Measurements from ENCODE around the gene DUSP5. TPM values are rescaled to one million over a fixed set of nuclear protein-coding genes. Genes with fewer than 3 reads are reported as not detected.

Gene DUSP5
- total RNA-seq, 1 donor from 2014 or later = 76.0 TPM

DNA sequence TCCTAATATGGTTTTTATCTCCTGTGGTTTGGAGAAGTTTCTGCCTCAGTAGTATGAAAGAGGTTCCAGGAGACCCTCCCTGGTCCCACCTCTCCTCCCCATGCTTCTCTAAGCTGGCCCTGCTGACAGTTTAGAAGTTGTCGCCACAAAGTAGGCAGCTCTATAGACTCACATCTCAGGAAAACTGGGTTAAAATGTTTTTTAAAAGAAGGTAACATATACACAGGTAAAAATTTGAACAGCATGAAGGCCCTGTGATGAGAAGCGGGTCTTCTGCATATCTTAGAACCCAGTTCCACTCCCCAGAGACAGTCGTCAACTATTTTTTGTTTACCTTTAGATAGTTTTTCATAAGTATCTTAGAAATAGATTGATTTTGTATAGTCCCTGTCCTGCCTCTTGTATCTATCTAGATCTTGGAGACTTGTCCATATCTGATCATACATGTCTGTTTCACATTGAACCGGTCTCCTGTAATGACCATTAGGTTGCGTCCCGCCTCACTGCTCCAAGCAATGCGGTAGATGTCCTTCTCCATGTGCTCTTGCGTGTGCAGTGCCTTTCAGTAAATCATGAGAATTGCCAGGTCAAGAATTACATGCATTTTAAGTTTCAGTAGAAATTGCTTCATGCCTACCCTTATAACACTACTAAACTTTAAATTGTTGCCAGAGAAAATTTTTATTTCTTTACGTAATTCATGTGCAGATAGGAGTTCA is 2.2 kb downstream of the DUSP5 start:
- Mint-ChIP-seq H3K27me3 (no peaks in the 10 kb centered on the region), H3K9me3 (no peaks in the 10 kb centered on the region), H3K4me1 (peaks cover 68% of the 10 kb centered on the region), H3K4me3 (peak overlapping the region; percentile 99), H3K27ac (peak overlapping the region; percentile 92), H3K36me3 (ENCODE audit: low read depth) (peaks cover 69% of the 10 kb centered on the region)
- DNase-seq = no peak
- intact Hi-C loops (cut with micrococcal nuclease) = loop anchor here (1.0 to 10.0 kb wide), 8 partner anchors 38 to 365 kb away; no protein-coding TSS in a partner anchor

DNA sequence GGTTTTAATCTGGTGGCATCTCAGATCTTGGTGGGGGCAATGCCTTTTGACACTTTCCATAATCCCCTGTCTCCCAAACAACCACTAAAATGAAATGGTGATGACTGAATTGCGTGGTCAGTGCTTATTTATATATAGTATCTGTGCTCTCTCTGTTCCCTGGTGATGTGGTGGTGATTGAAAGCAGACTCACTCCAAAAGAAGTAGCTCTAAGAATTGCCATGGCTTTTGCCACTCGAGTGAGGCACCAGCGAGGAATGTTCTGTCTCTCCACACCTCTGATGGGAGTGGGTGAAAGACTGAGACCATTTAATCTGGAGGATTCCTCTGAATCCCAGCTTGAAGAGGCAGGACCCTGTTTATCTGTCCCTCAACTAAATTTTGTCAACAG is 2.8 kb downstream of the DUSP5 start:
- intact Hi-C loops (cut with micrococcal nuclease) = loop anchor here (1.0 to 10.0 kb wide), 2 partner anchors 47 to 364 kb away; no protein-coding TSS in a partner anchor
- Mint-ChIP-seq H3K27ac (peak overlapping the region; percentile 92), H3K4me1 (peaks cover 72% of the 10 kb centered on the region), H3K36me3 (ENCODE audit: low read depth) (peaks cover 74% of the 10 kb centered on the region), H3K9me3 (no peaks in the 10 kb centered on the region), H3K4me3 (peak overlapping the region; percentile 99), H3K27me3 (no peaks in the 10 kb centered on the region)
- DNase-seq = peak; percentile 69

- no peaks in the 10 kb centered on the region for H3K27me3 Mint-ChIP-seq
- peaks cover 76% of the 10 kb centered on the region for H3K36me3 Mint-ChIP-seq (ENCODE audit: low read depth)
- DNase-seq = peak; percentile 92
- peaks cover 72% of the 10 kb centered on the region for H3K4me1 Mint-ChIP-seq
- no peaks in the 10 kb centered on the region for H3K9me3 Mint-ChIP-seq
- peak overlapping the region; percentile 92 for H3K27ac Mint-ChIP-seq
- peak overlapping the region; percentile 99 for H3K4me3 Mint-ChIP-seq
- intact Hi-C loops (cut with micrococcal nuclease) = loop anchor here (10.0 kb wide), 1 partner anchor 363 kb away; no protein-coding TSS in a partner anchor
Observed at GRCh38 chr10:110501142-110501937, 3.6 kb downstream of the DUSP5 start.

DNA sequence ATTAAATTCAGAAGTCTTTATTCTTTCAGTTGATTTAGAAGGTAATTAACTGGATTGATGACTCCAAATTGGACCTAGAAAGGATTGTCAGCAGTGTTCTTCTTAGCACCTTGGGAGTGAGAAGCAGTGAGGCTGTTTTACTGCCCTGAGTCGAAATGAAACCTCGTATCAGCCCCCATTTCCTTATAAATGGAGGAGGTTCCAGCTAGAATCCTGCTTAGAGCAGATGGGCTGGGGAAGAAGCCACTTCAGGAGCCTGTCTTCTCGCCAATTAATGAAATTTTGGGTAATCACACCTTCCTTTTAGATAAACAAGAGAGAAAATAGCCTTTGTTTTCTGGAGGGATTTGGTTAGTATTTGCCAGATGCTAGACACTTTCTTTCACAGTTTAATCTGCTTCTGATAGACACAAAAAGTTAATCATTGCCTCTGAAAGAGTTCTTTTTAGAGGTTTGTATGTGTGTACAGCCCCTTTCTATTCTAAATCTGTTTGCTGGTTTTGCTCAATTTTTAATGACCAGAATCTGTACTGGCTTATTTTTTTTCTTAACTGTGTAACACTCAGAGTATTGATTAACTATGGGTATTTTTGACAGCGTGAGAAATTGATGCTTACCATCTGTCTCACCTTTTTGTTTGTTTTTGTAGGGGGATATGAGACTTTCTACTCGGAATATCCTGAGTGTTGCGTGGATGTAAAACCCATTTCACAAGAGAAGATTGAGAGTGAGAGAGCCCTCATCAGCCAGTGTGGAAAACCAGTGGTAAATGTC is 4.6 kb downstream of the DUSP5 start:
- peak; percentile 70 for DNase-seq
- Mint-ChIP-seq H3K27me3 (no peaks in the 10 kb centered on the region), H3K9me3 (no peaks in the 10 kb centered on the region), H3K4me3 (peak overlapping the region; percentile 99), H3K4me1 (peaks cover 75% of the 10 kb centered on the region), H3K27ac (peak overlapping the region; percentile 92), H3K36me3 (ENCODE audit: low read depth) (peaks cover 85% of the 10 kb centered on the region)
- intact Hi-C loops (cut with micrococcal nuclease) = loop anchor here (2.0 to 10.0 kb wide), 2 partner anchors 363 to 417 kb away; partner anchors contain the start of genes BBIP1 and SHOC2

DNA sequence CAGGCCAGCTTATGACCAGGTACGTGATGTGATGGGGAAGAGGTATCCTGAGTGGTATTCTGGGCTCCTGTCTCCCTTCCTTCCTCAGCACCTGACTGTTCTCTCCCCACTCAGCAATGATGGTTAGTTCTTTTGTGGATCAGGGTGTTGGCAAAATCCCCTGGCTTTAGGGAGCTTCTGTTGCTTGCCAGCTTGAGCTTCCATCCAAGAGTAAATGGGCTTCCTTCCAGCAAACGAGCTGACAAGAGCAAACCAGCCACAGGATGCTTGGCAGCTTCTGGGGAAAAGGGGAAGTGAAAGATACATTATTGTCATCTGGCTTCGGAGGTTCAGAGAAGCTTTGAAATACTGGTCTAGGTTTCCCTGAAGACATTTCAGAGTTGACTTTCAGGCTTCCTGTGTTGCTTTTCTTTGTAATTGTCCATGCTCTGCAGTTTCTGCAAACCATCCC is 5.2 kb downstream of the DUSP5 start:
- Mint-ChIP-seq H3K4me3 (peak overlapping the region; percentile 99), H3K36me3 (ENCODE audit: low read depth) (peaks cover 91% of the 10 kb centered on the region), H3K27me3 (no peaks in the 10 kb centered on the region), H3K27ac (peak overlapping the region; percentile 92), H3K9me3 (no peaks in the 10 kb centered on the region), H3K4me1 (peaks cover 78% of the 10 kb centered on the region)
- peak; percentile 84 for DNase-seq
- intact Hi-C loops (cut with micrococcal nuclease) = loop anchor here (2.0 to 10.0 kb wide), 2 partner anchors 362 to 416 kb away; partner anchors contain the start of genes BBIP1 and SHOC2

GRCh38 chr10:110503528-110504110 is 5.9 kb downstream of the DUSP5 start:
- H3K9me3 Mint-ChIP-seq = no peaks in the 10 kb centered on the region
- intact Hi-C loops (cut with micrococcal nuclease) = loop anchor here (1.0 to 10.0 kb wide), 9 partner anchors 9 to 415 kb away; partner anchors contain the start of genes BBIP1 and SHOC2
- no peak for DNase-seq
- peak overlapping the region; percentile 92 for H3K27ac Mint-ChIP-seq
- no peaks in the 10 kb centered on the region for H3K27me3 Mint-ChIP-seq
- H3K4me1 Mint-ChIP-seq = peaks cover 84% of the 10 kb centered on the region
- H3K36me3 Mint-ChIP-seq (ENCODE audit: low read depth) = peaks cover 99% of the 10 kb centered on the region
- peak overlapping the region; percentile 99 for H3K4me3 Mint-ChIP-seq

DNA sequence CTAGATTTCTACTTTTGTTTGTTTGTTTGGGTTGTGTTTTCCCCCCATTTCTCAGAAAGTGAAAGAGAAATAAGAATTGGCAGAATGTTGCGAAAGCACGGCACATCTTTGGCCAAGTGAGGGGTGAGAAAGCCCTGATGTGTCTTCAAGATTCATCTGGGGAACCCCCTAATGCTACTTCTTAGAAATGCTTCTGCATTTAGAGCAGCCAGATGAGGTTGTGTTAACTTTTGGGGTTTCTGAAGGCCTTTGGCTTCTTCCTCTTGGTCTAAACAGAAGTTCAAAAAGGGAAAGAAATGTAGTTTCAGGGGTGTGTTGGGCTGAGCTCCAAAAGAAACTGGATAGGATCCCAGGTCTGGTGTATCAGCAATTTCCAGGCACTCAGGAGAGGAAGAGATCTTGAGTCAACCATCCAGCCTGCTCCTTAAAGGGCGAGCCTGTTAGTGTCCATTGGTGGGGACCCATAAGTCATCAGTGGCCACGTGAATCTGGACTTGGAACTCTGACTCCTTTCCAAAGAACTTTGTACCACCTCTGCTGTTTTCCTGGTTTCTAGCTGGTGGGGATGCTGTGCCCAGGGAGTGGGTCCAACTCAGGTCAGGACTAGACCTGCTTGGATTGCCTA is 6.5 kb downstream of the DUSP5 start:
- intact Hi-C loops (cut with micrococcal nuclease) = loop anchor here (1.0 to 10.0 kb wide), 8 partner anchors 8 to 361 kb away; no protein-coding TSS in a partner anchor
- peak overlapping the region; percentile 99 for H3K4me3 Mint-ChIP-seq
- no peaks in the 10 kb centered on the region for H3K27me3 Mint-ChIP-seq
- H3K27ac Mint-ChIP-seq = peak overlapping the region; percentile 92
- H3K9me3 Mint-ChIP-seq = no peaks in the 10 kb centered on the region
- peaks cover 99% of the 10 kb centered on the region for H3K36me3 Mint-ChIP-seq (ENCODE audit: low read depth)
- H3K4me1 Mint-ChIP-seq = peaks cover 86% of the 10 kb centered on the region
- DNase-seq = peak; percentile 93

- Mint-ChIP-seq H3K9me3 (no peaks in the 10 kb centered on the region), H3K36me3 (ENCODE audit: low read depth) (peaks cover 99% of the 10 kb centered on the region), H3K4me3 (peak overlapping the region; percentile 99), H3K27me3 (no peaks in the 10 kb centered on the region), H3K27ac (peak overlapping the region; percentile 92), H3K4me1 (peaks cover 88% of the 10 kb centered on the region)
- intact Hi-C loops (cut with micrococcal nuclease) = loop anchor here (10.0 kb wide), 1 partner anchor 360 kb away; no protein-coding TSS in a partner anchor
- DNase-seq = no peak
Observed at GRCh38 chr10:110505130-110505770, 7.5 kb downstream of the DUSP5 start.

- Mint-ChIP-seq H3K27ac (peak overlapping the region; percentile 56), H3K36me3 (ENCODE audit: low read depth) (peaks cover 99% of the 10 kb centered on the region), H3K27me3 (no peaks in the 10 kb centered on the region), H3K4me3 (peak overlapping the region; percentile 99), H3K9me3 (no peaks in the 10 kb centered on the region), H3K4me1 (peaks cover 88% of the 10 kb centered on the region)
- no peak for DNase-seq
- intact Hi-C loops (cut with micrococcal nuclease) = loop anchor here (10.0 kb wide), 1 partner anchor 358 kb away; no protein-coding TSS in a partner anchor
Observed at GRCh38 chr10:110506448-110506847, 8.7 kb downstream of the DUSP5 start.

GRCh38 chr10:110507346-110507745 is 9.6 kb downstream of the DUSP5 start:
- no peak overlapping the region for H3K4me3 Mint-ChIP-seq
- H3K27me3 Mint-ChIP-seq = no peaks in the 10 kb centered on the region
- H3K4me1 Mint-ChIP-seq = peaks cover 90% of the 10 kb centered on the region
- peaks cover 100% of the 10 kb centered on the region for H3K36me3 Mint-ChIP-seq (ENCODE audit: low read depth)
- DNase-seq = no peak
- intact Hi-C loops (cut with micrococcal nuclease) = loop anchor here (10.0 kb wide), 1 partner anchor 357 kb away; no protein-coding TSS in a partner anchor
- no peaks in the 10 kb centered on the region for H3K9me3 Mint-ChIP-seq
- no peak overlapping the region for H3K27ac Mint-ChIP-seq

GRCh38 chr10:110508159-110508788 is 10.6 kb downstream of the DUSP5 start:
- Mint-ChIP-seq H3K27ac (peak overlapping the region; percentile 37), H3K9me3 (no peaks in the 10 kb centered on the region), H3K4me1 (peaks cover 89% of the 10 kb centered on the region), H3K36me3 (ENCODE audit: low read depth) (peaks cover 100% of the 10 kb centered on the region), H3K27me3 (no peaks in the 10 kb centered on the region), H3K4me3 (peak overlapping the region; percentile 54)
- intact Hi-C loops (cut with micrococcal nuclease) = loop anchor here (10.0 kb wide), 1 partner anchor 357 kb away; no protein-coding TSS in a partner anchor
- DNase-seq = no peak
